HEK293 (cell line): ENCODE measurements around the gene SBNO2.

Experiments
- CTCF ChIA-PET: fragments of 350-600 bp; formaldehyde crosslinking; extraction: SDS; loops from one replicate; lab custom pipeline; 2021; ENCODE audit warnings: antibody characterized with exemption; lab: Yijun Ruan, JAX
- POLR2A ChIA-PET: fragments of 300-600 bp; formaldehyde crosslinking; extraction: SDS; loops from one replicate; lab custom pipeline; 2020; ENCODE audit warnings: antibody characterized with exemption, inconsistent platforms; lab: Yijun Ruan, JAX
- H3K27ac ChIP-seq: fragments of 200-500 bp; sonication (Bioruptor generic); 2 replicates; pipeline ENCODE4 v1.5.1; 2014; ENCODE audit warnings: low read depth, low read length, control low read depth, inconsistent platforms; ENCODE audit errors: extremely low read depth
- H3K36me3 ChIP-seq, 2 experiments: fragments of 200-500 bp in 1 of 2; sonication (Bioruptor generic) in 1 of 2; 1 replicate in 1 of 2; 2 replicates in 1 of 2; pipeline ENCODE4 v1.5.1; 2014 to 2017; ENCODE audit warnings: inconsistent platforms in 2 of 2, low read length in 2 of 2; ENCODE audit not compliant: control insufficient read depth in 2 of 2, insufficient read depth in 1 of 2
- H3K4me1 ChIP-seq: fragments of 200-500 bp; sonication (Bioruptor generic); 2 replicates; pipeline ENCODE4 v1.5.1; 2014; ENCODE audit warnings: mild to moderate bottlenecking, low read length, inconsistent platforms; ENCODE audit not compliant: control insufficient read depth, insufficient read depth
- H3K4me3 ChIP-seq: 2 replicates; pipeline ENCODE4 v1.5.1; 2011; ENCODE audit warnings: low read depth, mild to moderate bottlenecking, control low read depth, low read length, moderate library complexity
- H3K9me3 ChIP-seq: fragments of 200-500 bp; sonication (Bioruptor generic); 2 replicates; pipeline ENCODE4 v1.5.1; 2014; ENCODE audit warnings: low read depth, low read length, inconsistent platforms; ENCODE audit not compliant: control insufficient read depth, insufficient read depth
- BCL11B ChIP-seq: fragments of 450-650 bp; formaldehyde crosslinking; IDR thresholded peaks from 2 replicates; pipeline ENCODE4 v1.5.1; 2016; ENCODE audit warnings: low read depth, missing biosample characterization, missing genetic modification characterization
- EGR2 ChIP-seq: fragments of 450-650 bp; formaldehyde crosslinking; IDR thresholded peaks from 2 replicates; pipeline ENCODE4 v1.5.1; 2016; ENCODE audit warnings: low read depth, missing biosample characterization, missing genetic modification characterization
- GLIS1 ChIP-seq: fragments of 450-650 bp; formaldehyde crosslinking; IDR thresholded peaks from 2 replicates; pipeline ENCODE4 v1.5.1; 2016; ENCODE audit warnings: missing biosample characterization, missing genetic modification characterization
- GLIS2 ChIP-seq: fragments of 450-650 bp; formaldehyde crosslinking; IDR thresholded peaks from 2 replicates; pipeline ENCODE4 v1.5.1; 2016; ENCODE audit warnings: missing biosample characterization, missing genetic modification characterization
- KLF7 ChIP-seq: fragments of 450-650 bp; formaldehyde crosslinking; IDR thresholded peaks from 2 replicates; pipeline ENCODE4 v1.5.1; 2016; ENCODE audit warnings: missing biosample characterization, missing genetic modification characterization, borderline replicate concordance
- KLF8 ChIP-seq: fragments of 450-650 bp; formaldehyde crosslinking; IDR thresholded peaks from 2 replicates; pipeline ENCODE4 v1.5.1; 2016; ENCODE audit warnings: missing biosample characterization, missing genetic modification characterization
- SCRT1 ChIP-seq: fragments of 450-650 bp; formaldehyde crosslinking; IDR thresholded peaks from 2 replicates; pipeline ENCODE4 v1.5.1; 2016; ENCODE audit warnings: missing biosample characterization, missing genetic modification characterization, borderline replicate concordance
- SCRT2 ChIP-seq: fragments of 450-650 bp; formaldehyde crosslinking; IDR thresholded peaks from 2 replicates; pipeline ENCODE4 v1.5.1; 2016; ENCODE audit warnings: missing biosample characterization, missing genetic modification characterization
- SP2 ChIP-seq: fragments of 450-650 bp; formaldehyde crosslinking; IDR thresholded peaks from 2 replicates; pipeline ENCODE4 v1.5.1; 2016; ENCODE audit warnings: missing biosample characterization, missing genetic modification characterization
- ZFHX2 ChIP-seq: fragments of 450-650 bp; formaldehyde crosslinking; conservative IDR thresholded peaks from 2 replicates; pipeline ENCODE4 v1.5.1; 2016; ENCODE audit warnings: missing biosample characterization, missing genetic modification characterization
- ZIC2 ChIP-seq: fragments of 450-650 bp; formaldehyde crosslinking; IDR thresholded peaks from 2 replicates; pipeline ENCODE4 v1.5.1; 2016; ENCODE audit warnings: missing biosample characterization, missing genetic modification characterization
- ZNF16 ChIP-seq: fragments of 450-650 bp; formaldehyde crosslinking; IDR thresholded peaks from 2 replicates; pipeline ENCODE4 v1.5.1; 2016; ENCODE audit warnings: low read depth, missing biosample characterization, missing genetic modification characterization
- ZNF311 ChIP-seq: fragments of 450-650 bp; formaldehyde crosslinking; IDR thresholded peaks from 2 replicates; pipeline ENCODE4 v1.5.1; 2017; ENCODE audit warnings: missing biosample characterization, missing genetic modification characterization, borderline replicate concordance
- ZNF488 ChIP-seq: fragments of 450-650 bp; formaldehyde crosslinking; IDR thresholded peaks from 2 replicates; pipeline ENCODE4 v1.5.1; 2016; ENCODE audit warnings: missing biosample characterization, missing genetic modification characterization
- ZNF510 ChIP-seq: fragments of 450-650 bp; formaldehyde crosslinking; IDR thresholded peaks from 2 replicates; pipeline ENCODE4 v1.5.1; 2018; ENCODE audit warnings: mild to moderate bottlenecking, missing genetic modification characterization, missing biosample characterization; ENCODE audit not compliant: insufficient replicate concordance
- ZNF585B ChIP-seq: fragments of 450-650 bp; formaldehyde crosslinking; IDR thresholded peaks from 2 replicates; pipeline ENCODE4 v1.5.1; 2016; ENCODE audit warnings: missing biosample characterization, missing genetic modification characterization
- ZNF600 ChIP-seq: fragments of 450-650 bp; formaldehyde crosslinking; IDR thresholded peaks from 2 replicates; pipeline ENCODE4 v1.5.1; 2016; ENCODE audit warnings: missing biosample characterization, missing genetic modification characterization
- ZNF629 ChIP-seq: fragments of 450-650 bp; formaldehyde crosslinking; IDR thresholded peaks from 2 replicates; pipeline ENCODE4 v1.5.1; 2017; ENCODE audit warnings: missing biosample characterization, missing genetic modification characterization
- ZSCAN16 ChIP-seq: fragments of 450-650 bp; formaldehyde crosslinking; IDR thresholded peaks from 2 replicates; pipeline ENCODE4 v1.5.1; 2016; ENCODE audit warnings: missing biosample characterization, missing genetic modification characterization
- TF ChIP-seq, protein P1 (sequence below): fragments of 450-650 bp; formaldehyde crosslinking; IDR thresholded peaks from 2 replicates; pipeline ENCODE4 v1.5.1; 2016; ENCODE audit warnings: missing biosample characterization, missing genetic modification characterization

The SBNO2 gene

GRCh38 chr19:1161716-1162115, 12.4 kb downstream of the SBNO2 start:
- TF ChIP-seq ZNF510 (tag by site-specific recombination) = no peak
- TF ChIP-seq ZNF585B = no peak
- TF ChIP-seq EGR2 (tag by site-specific recombination) = peak; percentile 53; the same call in 1 of the 2 replicates
- peak; percentile 16; the same call in 1 of the 2 replicates for TF ChIP-seq GLIS1 (tag by site-specific recombination)
- 0 out of 2 replicates have a peak, but pooled peaks have one; percentile 14 for TF ChIP-seq ZFHX2
- 0 out of 2 replicates have a peak, but pooled peaks have one; percentile 18 for TF ChIP-seq ZNF600 (tag by site-specific recombination)
- Histone ChIP-seq H3K4me3 (no peak overlapping the region), H3K36me3 (peaks cover 0 to 4% of the 10 kb centered on the region in 2 experiments; a peak in 1 of 3 replicates), H3K27ac (no peak overlapping the region), H3K9me3 (no peaks in the 10 kb centered on the region), H3K4me1 (0 out of 2 replicates have a peak, but pooled peaks cover 2% of the 10 kb centered on the region)
- ChIA-PET CTCF (no interaction called here), POLR2A (interaction anchor here (0.6 to 1.0 kb wide), 3 partner anchors 8 to 147 kb away, joined by 3 to 10 read pairs (median 3); partner anchors contain the start of gene GPX4)

DNA sequence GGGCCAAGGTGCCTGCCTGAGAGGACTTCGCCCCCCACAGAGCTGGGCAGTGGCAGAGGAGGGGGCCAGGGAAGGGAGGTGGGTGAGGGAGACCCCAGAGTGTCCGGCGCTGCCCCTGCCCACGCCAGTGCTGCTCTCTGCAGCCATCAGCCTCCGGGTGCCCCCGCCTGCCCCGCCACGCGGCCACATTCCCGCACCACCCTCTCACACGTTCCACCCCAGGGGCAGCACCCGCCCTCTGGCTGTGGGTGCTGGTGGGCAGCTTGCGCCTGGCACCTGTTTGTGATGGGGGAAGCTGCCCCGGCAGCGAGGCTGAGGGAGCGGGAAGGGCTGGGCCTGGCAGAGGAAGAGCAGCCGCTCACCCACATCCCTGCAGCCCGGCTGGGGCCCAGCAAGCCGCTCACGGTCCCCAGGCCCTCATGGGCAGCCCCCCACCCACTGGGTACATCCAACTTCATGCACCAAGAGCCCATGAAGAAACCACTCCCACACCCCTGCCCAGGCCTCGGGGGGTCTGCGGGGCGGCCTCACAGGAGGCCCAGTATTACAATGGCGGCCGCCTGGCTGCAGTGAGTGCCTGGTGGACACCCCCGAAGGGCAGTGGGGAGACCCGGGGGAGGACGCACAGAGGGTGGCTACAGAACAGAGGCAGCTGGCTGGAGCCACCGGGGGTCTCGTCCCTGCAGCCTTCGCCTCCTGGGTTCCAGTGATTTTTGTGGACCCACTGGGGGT, 14.0 kb downstream of the SBNO2 start:
- no peaks in the 10 kb centered on the region for H3K9me3 ChIP-seq
- TF ChIP-seq, protein P1, sequence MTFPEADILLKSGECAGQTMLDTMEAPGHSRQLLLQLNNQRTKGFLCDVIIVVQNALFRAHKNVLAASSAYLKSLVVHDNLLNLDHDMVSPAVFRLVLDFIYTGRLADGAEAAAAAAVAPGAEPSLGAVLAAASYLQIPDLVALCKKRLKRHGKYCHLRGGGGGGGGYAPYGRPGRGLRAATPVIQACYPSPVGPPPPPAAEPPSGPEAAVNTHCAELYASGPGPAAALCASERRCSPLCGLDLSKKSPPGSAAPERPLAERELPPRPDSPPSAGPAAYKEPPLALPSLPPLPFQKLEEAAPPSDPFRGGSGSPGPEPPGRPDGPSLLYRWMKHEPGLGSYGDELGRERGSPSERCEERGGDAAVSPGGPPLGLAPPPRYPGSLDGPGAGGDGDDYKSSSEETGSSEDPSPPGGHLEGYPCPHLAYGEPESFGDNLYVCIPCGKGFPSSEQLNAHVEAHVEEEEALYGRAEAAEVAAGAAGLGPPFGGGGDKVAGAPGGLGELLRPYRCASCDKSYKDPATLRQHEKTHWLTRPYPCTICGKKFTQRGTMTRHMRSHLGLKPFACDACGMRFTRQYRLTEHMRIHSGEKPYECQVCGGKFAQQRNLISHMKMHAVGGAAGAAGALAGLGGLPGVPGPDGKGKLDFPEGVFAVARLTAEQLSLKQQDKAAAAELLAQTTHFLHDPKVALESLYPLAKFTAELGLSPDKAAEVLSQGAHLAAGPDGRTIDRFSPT (tag by site-specific recombination) = peak; percentile 89
- TF ChIP-seq GLIS2 = 0 out of 2 replicates have a peak, but pooled peaks have one; percentile 25
- peak; percentile 66 for TF ChIP-seq EGR2 (tag by site-specific recombination)
- no peak for TF ChIP-seq ZNF629 (tag by site-specific recombination)
- no peak for TF ChIP-seq ZNF311 (tag by site-specific recombination)
- TF ChIP-seq GLIS1 (tag by site-specific recombination) = peak; percentile 79
- TF ChIP-seq ZNF488 (tag by site-specific recombination) = no peak
- no peak for TF ChIP-seq SP2 (tag by site-specific recombination)
- peak; percentile 62 for TF ChIP-seq ZFHX2
- no peak for TF ChIP-seq ZNF16 (tag by site-specific recombination)
- peak; percentile 68 for TF ChIP-seq ZIC2 (tag by site-specific recombination)
- TF ChIP-seq ZNF600 (tag by site-specific recombination) = peak; percentile 60; the same call in 1 of the 2 replicates
- no peak for TF ChIP-seq KLF8 (tag by site-specific recombination)
- no peak for TF ChIP-seq KLF7 (tag by site-specific recombination)
- TF ChIP-seq BCL11B = no peak
- CTCF ChIA-PET = interaction anchor here (0.6 kb wide), 1 partner anchor 9 kb away, joined by 3 read pairs; no protein-coding TSS in a partner anchor
- no peaks in the 10 kb centered on the region for H3K36me3 ChIP-seq
- POLR2A ChIA-PET = no interaction called here
- 0 out of 2 replicates have a peak, but pooled peaks cover 2% of the 10 kb centered on the region for H3K4me1 ChIP-seq
- no peak overlapping the region for H3K27ac ChIP-seq
- H3K4me3 ChIP-seq = no peak overlapping the region

- CTCF ChIA-PET = no interaction called here
- Histone ChIP-seq H3K4me1 (0 out of 2 replicates have a peak, but pooled peaks cover 2% of the 10 kb centered on the region), H3K4me3 (no peak overlapping the region), H3K36me3 (no peaks in the 10 kb centered on the region), H3K9me3 (no peaks in the 10 kb centered on the region), H3K27ac (no peak overlapping the region)
- POLR2A ChIA-PET = no interaction called here
- TF ChIP-seq ZSCAN16 (tag by site-specific recombination) = no peak
- TF ChIP-seq GLIS2 = 0 out of 2 replicates have a peak, but pooled peaks have one; percentile 41
- peak; percentile 26; the same call in 1 of the 2 replicates for TF ChIP-seq SCRT2 (tag by site-specific recombination)
- TF ChIP-seq SCRT1 (tag by site-specific recombination) = peak; percentile 43; the same call in 1 of the 2 replicates
- TF ChIP-seq BCL11B = peak; percentile 84
Observed at GRCh38 chr19:1158885-1159448, 15.1 kb downstream of the SBNO2 start.
